GM12874 (cell line): ENCODE measurements around the gene IL1RN.

ENCODE experiments used
- TF ChIP-seq, protein P1 (sequence below): IDR thresholded peaks from 2 replicates; pipeline ENCODE4 v1.5.1; 2011; ENCODE audit warnings: low read depth, mild to moderate bottlenecking, control low read depth, low read length, moderate library complexity; ENCODE audit not compliant: insufficient read depth

IL1RN gene

GRCh38 chr2:113182471-113183260, 55.3 kb downstream of the IL1RN start:
- TF ChIP-seq, protein P1, sequence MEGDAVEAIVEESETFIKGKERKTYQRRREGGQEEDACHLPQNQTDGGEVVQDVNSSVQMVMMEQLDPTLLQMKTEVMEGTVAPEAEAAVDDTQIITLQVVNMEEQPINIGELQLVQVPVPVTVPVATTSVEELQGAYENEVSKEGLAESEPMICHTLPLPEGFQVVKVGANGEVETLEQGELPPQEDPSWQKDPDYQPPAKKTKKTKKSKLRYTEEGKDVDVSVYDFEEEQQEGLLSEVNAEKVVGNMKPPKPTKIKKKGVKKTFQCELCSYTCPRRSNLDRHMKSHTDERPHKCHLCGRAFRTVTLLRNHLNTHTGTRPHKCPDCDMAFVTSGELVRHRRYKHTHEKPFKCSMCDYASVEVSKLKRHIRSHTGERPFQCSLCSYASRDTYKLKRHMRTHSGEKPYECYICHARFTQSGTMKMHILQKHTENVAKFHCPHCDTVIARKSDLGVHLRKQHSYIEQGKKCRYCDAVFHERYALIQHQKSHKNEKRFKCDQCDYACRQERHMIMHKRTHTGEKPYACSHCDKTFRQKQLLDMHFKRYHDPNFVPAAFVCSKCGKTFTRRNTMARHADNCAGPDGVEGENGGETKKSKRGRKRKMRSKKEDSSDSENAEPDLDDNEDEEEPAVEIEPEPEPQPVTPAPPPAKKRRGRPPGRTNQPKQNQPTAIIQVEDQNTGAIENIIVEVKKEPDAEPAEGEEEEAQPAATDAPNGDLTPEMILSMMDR = no peak

GRCh38 chr2:113183264-113183663, 55.9 kb downstream of the IL1RN start:
- TF ChIP-seq, protein P1 = no peak
